ENCODE results near the gene NUCKS1.

Gene NUCKS1

DNA sequence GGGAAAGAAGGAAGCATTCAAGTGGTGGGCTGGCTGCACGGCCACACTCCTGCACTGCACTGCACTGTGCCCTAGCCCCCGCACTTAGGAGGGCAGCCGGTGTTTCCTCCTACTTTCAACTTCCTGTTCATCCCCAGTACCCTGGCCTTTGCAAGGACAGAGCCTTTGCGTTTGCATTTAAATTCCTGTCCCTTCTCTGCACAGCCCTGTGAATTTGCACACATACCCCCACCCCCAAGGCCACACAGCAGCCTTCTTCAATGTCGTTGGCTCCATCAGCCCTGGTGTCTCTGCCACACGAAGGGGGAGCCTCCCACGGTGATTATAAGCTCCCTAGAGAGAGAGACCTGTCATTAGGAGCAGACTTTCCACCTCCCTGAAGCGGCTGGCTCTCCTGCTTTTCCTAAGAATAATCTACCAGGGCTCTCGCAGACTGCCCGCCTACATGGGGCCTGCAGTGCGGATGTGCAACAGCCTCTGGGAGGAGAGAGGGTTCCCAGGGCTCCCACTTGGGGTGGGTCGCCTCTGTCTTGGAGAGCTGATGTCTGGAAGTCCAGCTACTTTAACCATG, 56.5 kb downstream of the NUCKS1 start:
- DNase-seq = no peak

DNA sequence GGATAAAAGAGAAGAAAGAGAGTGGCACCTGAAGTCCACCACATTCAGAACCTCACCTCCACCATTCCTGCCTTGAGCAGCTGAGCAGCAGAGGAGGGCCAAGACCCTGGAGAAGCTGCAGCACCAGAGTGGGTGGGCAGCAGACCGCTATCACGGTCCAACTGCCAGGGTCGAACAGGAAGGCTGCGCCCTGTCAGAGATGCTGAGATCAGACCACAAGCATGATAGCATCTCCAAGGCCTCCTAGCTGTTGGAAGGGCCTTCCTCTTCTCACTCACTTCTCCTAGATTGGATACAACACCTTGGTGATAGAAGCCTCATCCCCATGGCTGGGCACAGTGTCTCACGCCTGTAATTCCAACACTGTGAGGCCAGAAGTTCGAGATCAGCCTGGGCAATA, 57.6 kb downstream of the NUCKS1 start:
- DNase-seq = no peak

DNA sequence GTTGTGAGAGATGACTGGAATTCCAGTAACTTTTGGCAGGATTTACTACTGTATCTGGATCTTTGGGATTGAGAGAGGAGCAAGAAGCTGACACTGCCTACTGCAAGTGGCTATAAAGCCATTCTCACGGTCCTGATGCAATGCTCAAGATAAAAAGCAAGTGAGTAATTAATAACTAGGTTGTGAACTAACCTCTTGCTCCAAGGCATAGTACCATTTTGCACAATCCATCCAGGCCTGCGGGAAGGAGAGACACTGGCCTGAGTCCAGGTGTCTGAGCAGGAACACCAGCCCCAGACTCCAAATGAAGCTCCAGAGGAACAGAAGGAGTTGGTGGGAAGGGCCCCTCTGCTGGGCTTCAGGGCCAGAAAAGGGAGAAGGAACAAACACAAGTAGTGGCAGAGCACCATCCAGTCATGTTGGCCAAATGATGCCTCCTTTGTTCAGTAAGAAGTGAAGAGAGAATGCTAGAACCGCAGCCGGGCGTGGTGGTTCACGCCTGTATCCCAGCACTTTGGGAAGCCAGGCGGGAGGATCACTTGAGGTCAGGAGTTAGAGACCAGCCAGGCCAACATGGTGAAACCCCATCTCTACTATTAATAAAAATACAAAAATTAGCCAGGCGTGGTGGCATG, 59.7 kb downstream of the NUCKS1 start:
- no peak for DNase-seq

GRCh38 chr1:205689479-205689878, 60.5 kb downstream of the NUCKS1 start:
- no peak for DNase-seq

- DNase-seq = no peak
These were observed 61.6 kb downstream of the NUCKS1 start for GRCh38 chr1:205688171-205689080.

- DNase-seq = no peak
These were observed 62.7 kb downstream of the NUCKS1 start for GRCh38 chr1:205687242-205687641.

- DNase-seq = no peak
These were observed 68.6 kb downstream of the NUCKS1 start for GRCh38 chr1:205681364-205681763.

- no peak for DNase-seq
These were observed 69.7 kb downstream of the NUCKS1 start, which contains the start of gene SLC45A3 for GRCh38 chr1:205680073-205680851. Gene SLC45A3, minus strand, starts transcription at chr1:205680509. Its CDS starts 15,853 bp downstream, at chr1:205664656.

- DNase-seq = no peak
These were observed 71.5 kb downstream of the NUCKS1 start for GRCh38 chr1:205678286-205679111.

DNA sequence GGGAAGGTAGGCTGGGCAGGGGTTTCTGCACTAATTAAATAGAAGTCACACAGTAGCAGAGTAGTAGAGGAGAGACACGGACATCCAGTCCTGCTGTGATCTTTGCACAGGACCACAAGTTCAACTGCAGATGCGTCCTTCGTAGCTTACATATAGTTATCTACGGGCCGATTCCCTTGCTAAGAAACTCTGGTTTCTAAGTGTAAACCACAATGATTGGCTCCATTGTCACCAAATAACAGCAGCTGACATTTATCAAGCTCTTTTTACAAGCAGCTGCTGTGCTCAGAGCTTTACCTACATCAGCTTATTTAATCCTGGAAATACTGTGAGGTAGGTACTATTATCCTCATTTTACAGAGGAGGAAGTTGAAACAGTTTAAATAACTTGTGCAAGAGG, 72.8 kb downstream of the NUCKS1 start:
- DNase-seq = no peak

DNA sequence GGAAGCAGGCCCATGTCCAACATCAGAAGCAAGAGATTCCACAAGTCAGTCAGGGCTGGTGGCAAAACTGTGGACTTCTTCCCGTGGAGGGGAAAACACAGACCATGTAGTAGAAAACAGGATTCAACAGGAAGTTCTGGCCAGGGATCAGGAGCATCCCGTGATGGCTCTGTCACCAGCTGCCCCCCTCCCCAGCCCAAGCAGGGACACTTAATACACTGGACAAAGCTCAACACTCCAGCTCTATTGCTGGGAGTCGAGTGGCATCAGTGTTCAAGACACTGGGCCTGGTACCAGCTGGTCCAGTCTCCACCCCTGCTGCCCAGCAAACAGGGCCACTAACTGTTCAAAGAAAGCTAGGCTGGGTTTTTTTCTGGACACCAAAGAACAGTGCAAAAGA, 73.4 kb downstream of the NUCKS1 start:
- DNase-seq = no peak

GRCh38 chr1:205676002-205676401, 74.0 kb downstream of the NUCKS1 start:
- DNase-seq = no peak

- no peak for DNase-seq
These were observed 74.7 kb downstream of the NUCKS1 start for GRCh38 chr1:205675247-205675646.

DNA sequence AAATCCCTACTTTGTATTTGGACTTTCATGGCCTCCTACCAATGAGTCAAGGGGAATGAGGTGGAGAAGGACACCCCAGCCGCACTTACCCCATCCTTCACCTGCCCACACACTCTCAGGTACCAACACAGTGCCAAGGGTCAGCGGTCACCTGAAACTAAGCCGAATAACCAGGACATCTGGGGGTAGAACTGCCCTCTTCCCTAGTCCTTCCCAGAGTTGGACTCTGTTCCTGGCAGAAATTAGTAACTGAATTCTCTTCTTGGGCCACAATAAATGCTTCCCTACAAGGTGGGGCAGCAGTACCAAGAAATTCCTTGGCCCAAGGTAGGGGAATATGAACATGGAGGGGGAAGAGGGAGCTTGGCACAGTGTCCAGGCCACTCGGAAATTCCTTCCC, 77.0 kb downstream of the NUCKS1 start:
- no peak for DNase-seq

GRCh38 chr1:205672395-205672889, 77.5 kb downstream of the NUCKS1 start:
- no peak for DNase-seq

GRCh38 chr1:205670611-205671430, 79.2 kb downstream of the NUCKS1 start:
- DNase-seq = no peak

- no peak for DNase-seq
These were observed 79.9 kb downstream of the NUCKS1 start for GRCh38 chr1:205670150-205670446.

GRCh38 chr1:205669341-205670149, 80.4 kb downstream of the NUCKS1 start:
- DNase-seq = no peak

DNA sequence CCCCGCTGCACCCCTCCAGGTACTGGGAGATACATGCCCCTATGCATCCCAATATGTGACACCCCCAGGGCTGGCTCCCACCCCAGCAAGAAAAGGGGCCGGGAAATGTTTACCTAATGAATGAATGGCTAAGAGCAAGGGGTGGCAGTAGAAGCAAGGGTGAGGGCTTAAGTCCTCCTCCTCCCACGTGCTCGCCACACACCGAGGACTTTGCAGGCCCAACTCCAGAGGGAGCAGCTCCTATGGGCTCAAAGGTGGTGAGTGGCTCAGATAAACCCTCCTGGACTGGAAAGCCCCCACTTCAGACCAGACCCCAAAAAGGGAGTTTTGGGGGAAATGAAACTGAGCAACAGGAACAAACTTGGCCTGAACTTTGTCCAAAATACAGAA, 81.0 kb downstream of the NUCKS1 start:
- DNase-seq = no peak

DNA sequence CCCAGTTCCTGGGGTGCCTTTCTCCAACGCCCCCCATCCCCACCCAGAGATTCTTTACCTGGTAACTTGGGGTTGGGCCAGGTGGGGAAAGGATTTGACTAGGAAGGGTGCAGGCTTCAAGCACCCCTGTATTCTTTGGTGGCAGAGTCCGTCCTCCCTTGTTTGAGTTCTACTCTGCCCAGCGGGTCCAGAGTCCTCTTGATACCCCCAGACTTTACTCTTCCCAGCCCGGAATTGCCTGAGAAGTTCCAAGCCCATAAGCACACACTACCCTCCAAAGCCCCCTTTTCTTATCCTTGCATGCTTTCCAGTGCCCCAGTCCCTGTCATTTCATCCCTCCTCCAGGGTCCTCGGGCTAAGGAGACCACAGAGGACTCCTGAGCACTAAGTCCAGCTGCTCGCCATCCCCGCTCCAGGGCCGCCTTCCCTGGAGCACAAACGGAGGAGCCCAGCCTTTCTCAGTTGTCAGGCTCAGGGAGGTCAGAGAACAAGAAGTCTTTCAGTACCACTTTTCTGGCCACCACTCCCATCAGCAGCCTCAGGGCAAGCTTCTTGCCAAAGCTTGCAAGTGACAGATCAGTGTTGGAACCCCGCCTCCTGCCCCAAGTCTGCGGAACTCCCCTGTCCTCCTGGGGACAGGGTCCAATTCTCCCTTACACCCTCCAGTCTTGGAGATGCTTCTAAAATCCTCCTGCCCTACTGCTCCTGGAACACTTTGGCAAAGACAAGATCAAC, 81.9 kb downstream of the NUCKS1 start:
- DNase-seq = no peak
